T-helper 9 cell (primary cell): ENCODE data around the gene RALGAPA2.

ENCODE experiments used
- DNase-seq: peaks from one replicate; pipeline ENCODE4 v3.0.0-alpha.2; 2020

The RALGAPA2 gene

GRCh38 chr20:20491110-20491783 is 221.2 kb downstream of the RALGAPA2 start:
- DNase-seq, result no peak

DNA sequence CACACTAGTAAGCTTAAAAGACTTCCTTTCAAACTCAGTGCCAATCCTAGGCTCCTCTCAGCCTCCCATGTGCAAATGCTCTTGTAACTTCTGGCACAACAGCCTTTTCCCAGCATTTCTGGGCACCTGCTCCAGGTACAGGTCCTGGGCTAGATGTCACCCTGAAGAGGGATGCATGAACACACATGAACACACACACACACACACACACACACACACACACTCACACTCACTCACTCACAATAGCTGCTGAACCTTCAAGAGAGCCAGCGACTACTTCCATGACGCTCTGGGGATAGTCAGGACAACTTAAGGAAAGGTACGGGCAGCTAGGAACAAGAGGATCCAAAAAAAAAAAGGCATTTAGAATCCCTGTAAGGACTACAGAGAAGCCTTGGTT is 221.8 kb downstream of the RALGAPA2 start:
- no peak for DNase-seq

GRCh38 chr20:20489648-20490341 is 222.6 kb downstream of the RALGAPA2 start:
- no peak for DNase-seq

- DNase-seq, result no peak
Observed at GRCh38 chr20:20489054-20489453, 223.4 kb downstream of the RALGAPA2 start.

DNA sequence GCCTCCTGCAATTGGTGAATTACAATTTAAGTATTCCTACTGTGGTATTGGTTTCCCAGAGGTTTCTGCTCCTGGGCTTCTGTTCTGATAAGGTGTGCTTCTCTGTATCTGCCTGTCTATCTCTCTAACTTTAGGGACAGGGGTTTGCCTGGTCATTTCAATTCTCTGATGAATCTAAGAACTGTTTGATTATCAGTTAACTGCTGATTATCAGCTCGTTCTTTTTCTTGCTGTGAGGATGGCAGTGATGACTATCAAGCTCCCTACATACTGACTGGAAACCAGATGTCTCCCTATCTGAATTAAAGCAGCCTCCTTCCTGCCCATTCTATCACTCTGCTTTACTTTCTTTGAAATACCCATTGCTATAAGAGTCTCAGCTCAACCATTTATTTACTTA is 224.1 kb downstream of the RALGAPA2 start:
- DNase-seq, result no peak

- no peak for DNase-seq
Observed at GRCh38 chr20:20487811-20488210, 224.6 kb downstream of the RALGAPA2 start.

DNA sequence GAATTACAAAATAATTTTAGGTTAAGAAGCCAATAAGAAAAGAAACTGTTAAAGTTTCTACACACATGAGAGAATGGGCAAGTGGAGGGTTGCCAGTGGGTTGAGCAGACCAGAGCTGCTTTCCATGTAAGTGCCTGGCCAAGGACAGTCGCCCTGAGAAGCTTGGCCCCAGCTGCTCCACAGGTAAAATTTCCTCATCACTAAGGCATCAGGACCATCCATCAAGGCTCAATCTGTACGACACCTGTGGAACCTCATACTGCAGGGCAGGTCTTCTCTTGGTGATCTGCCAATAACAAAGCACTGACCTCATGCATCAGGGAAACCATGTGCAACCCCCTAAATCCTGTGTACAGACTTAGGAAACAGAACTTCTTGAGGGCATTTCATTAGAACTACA is 229.1 kb downstream of the RALGAPA2 start:
- no peak for DNase-seq

GRCh38 chr20:20482453-20482852 is 230.0 kb downstream of the RALGAPA2 start:
- DNase-seq, result no peak

DNA sequence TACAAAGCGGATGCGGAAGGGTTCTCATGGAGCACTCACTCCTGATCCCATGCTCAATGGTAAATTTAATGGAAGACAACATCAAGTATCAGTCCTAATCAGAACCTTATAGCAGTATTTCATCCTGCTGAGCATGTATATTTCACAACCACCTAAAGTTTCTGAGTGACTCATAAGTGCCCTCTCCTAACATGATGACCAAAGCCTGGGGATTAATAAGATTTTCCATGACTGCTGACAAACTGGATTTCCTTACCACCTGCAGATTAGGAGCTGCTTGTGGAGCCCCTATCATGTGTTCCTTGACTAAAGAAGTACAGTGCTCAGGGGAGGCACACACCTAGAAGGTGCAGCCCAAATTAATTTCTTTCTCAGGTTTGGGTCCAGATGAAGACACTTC is 231.8 kb downstream of the RALGAPA2 start:
- no peak for DNase-seq

DNA sequence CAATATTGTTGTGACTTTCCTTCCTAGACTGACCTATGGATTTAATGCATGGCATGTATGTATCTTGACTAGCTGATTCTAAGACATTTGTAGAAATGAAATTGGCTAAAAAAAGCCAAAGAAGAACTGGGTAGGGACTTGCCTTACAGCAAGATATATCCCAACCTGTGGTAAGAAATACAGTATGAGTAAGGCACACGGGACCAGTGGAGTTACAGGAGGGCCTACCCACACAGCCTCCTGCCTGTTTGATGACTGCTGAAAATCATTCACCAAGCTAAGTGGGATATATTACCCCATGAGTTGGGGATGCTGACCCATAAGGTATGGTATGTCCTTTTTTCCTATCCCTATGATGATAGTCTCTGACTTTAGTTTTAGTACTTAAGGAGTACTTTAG is 232.3 kb downstream of the RALGAPA2 start:
- no peak for DNase-seq

GRCh38 chr20:20477444-20478041 is 234.9 kb downstream of the RALGAPA2 start:
- no peak for DNase-seq

DNA sequence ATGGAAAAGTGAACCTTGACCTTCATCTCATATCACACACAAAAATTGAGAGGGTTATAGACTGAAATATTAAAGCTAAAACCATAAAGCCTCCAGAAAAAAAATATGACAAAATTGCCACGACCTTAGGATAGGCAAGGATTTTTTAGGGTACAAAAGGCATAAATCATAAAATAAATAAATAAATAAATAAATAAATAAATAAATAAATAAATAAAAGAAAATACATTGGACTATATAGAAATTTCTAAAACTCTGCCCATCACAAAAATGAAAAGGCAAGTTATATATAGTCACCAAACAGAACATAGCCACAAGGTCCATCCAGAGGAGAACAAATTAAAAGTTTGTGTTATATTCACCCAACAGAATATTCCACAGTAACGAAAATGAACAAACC is 235.9 kb downstream of the RALGAPA2 start:
- DNase-seq, result no peak

DNA sequence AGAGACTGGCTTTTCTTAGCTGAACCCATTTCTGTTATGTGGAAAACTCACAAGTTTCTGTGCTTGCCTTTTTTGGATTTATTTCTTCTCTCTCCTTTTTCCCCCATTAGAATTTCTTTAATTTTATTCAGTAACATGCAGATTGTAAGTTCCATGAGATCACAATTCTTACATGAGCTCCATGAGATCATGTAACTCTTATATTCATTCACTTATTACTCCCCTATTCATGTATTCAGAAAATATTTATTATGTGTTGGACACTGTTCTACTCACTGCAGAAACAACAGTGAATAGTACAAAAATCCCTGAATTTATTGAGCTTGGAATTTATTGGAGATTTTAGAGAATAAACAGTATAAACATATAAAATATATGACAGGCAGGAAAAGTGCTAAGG is 238.8 kb downstream of the RALGAPA2 start:
- DNase-seq, result no peak

DNA sequence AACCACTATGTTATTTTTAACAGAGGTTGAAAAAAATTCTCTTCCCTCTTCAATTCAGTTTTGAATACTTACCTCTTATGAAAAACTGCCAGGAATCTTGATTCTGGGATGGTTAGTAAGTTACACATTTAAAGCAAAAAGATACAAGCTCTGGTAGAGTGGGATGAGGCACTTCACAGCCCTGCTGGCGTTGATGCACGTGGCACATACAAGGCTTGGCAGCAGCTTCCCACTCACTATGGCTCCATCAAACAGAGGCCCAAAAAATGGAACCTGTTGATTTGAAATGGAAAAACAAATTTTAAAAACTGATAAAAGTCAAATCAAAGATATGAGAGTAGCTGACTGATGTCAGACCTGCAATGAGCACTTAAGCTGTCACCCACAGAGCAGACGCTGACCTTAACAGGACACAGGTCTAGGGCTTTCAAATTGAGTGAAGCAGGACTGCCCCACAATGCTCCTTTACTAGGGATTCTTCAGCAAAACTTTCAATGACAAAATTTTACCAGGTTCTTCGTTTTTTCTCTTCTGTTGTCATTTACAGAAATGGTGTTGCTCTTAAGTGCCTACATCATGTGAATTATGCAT is 239.7 kb downstream of the RALGAPA2 start:
- no peak for DNase-seq

GRCh38 chr20:20466341-20466879 is 246.0 kb downstream of the RALGAPA2 start:
- no peak for DNase-seq

GRCh38 chr20:20465252-20465651 is 247.2 kb downstream of the RALGAPA2 start:
- DNase-seq, result no peak

GRCh38 chr20:20463933-20464374 is 248.5 kb downstream of the RALGAPA2 start:
- DNase-seq, result no peak

- DNase-seq, result no peak
Observed at GRCh38 chr20:20462185-20462584, 250.3 kb downstream of the RALGAPA2 start.

DNA sequence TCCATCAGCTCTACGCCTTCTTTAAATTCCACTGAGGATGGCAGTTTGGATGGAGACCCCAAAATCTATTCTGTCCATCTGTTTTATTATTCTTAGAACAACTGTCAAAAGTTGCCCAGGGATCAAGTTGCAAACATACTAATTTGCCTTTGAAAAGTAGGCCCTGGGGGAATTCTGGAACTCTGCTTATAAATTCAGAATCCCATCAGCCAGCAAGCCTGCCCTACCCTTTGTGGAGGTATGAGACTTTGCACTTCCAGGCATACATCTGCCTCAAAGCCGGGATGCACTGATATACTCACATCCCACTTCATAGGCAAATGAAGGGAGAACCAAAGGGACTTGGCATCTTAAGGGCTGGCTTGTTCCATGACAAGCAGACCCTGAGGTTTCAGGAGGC is 250.9 kb downstream of the RALGAPA2 start:
- DNase-seq, result no peak

- no peak for DNase-seq
Observed at GRCh38 chr20:20459726-20460125, 252.7 kb downstream of the RALGAPA2 start.

DNA sequence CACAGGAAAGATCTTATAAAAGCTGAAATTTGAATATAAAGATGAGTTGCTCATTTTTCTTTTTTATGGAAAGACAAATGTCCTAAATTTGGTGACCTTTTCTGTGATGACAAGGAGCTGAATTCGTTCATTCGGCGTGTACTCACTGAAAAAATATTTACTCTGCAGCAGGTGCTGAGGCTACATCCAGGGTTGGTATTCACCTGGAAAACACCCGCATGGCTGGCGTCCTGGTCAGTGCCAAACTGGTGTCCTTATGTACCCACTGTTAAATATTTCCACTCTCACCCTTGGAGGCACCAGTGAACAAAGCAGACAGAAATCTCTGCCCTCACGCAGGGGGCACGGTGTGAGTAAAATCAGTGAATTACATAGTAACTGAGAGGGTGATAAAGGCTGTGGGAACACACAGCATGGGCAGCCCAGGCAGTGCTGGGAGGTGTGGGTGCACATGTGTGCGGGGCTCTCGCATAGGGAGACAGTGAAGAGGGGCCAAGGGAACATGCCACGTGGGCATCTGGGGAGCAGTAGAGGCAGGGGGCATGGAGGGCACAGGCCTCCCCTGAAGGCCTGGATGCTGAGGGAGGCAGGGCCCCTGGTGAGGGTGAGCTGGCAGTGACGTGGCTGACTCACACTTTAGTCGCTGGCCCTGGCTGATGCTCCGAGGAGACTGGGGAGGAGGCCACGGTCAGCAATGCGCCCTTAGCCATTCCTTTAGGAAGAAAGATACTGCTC is 254.9 kb downstream of the RALGAPA2 start:
- DNase-seq, result no peak

DNA sequence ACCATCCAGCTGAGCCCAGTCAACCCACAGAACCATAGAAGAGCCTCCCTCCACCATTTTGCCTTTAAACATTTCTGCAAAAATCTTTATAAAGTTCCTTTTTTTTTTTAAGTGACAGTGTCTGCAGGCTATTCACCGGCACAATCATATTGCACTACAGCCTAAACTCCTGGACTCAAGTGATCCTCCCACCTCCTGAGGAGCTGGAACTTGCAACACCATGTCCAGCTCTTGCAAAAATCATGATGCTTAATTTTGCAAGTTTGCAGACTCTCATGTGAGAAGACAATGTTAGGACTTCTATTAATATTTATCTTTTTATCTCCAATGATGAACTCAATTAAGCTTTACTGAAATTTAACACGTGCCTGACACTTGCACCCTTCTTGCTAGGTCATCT is 255.7 kb downstream of the RALGAPA2 start:
- no peak for DNase-seq

- DNase-seq, result no peak
Observed at GRCh38 chr20:20455926-20456325, 256.5 kb downstream of the RALGAPA2 start.
